GM13976 (cell line): ENCODE results near the gene NHLRC2.

Experiments used
- DNase-seq: peaks from one replicate; pipeline ENCODE4 v3.0.0; 2012; ENCODE audit warnings: low spot score
- CTCF ChIP-seq: IDR thresholded peaks from 2 replicates; pipeline ENCODE4 v1.5.1; 2012; ENCODE audit warnings: borderline replicate concordance, mild to moderate bottlenecking; ENCODE audit not compliant: insufficient read depth; ENCODE audit errors: extremely low read depth, missing control alignments, control extremely low read depth
- in situ Hi-C: fragments of 300-500 bp; cut with MboI; formaldehyde crosslinking; loops from one replicate; pipeline ENCODE4 v1.12.0; 2022; ENCODE audit warnings: low sequenced_read_pairs, mixed read lengths, inconsistent platforms; ENCODE audit not compliant: unreplicated experiment

The NHLRC2 gene

GRCh38 chr10:113929522-113929921, 75.1 kb downstream of the NHLRC2 start:
- no peak for DNase-seq
- in situ Hi-C loops, result no loop called here
- TF ChIP-seq CTCF, result no peak

DNA sequence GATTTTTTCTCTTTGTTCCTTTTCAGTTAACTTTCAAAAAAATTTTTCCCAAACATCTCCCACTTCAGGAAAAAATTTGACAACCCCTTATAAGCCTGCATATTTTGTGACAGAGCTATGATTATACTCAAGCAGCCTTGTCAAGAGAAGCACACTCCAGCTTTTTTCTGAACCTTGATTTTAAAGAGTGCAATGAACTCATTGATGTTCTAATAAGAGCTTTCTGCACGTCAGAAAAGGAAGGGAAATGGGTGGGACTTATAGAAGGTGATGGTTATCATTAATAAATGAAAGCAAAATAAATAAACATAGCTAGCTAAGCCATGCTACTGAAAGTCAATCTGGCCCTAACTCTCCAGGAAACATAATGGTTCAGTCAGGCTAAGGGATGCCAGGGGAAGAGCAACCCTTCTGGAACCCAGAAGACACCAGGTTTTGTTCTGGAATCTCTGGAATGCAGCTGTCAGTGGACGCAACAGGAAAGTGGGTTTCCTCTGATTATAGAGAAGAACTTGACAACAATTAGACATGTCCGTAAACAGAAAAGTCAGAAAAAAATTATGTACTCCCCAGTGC, 76.1 kb downstream of the NHLRC2 start:
- in situ Hi-C loops, result no loop called here
- TF ChIP-seq CTCF, result no peak
- DNase-seq, result no peak

GRCh38 chr10:113932854-113933253, 78.4 kb downstream of the NHLRC2 start:
- no peak for TF ChIP-seq CTCF
- no peak for DNase-seq
- in situ Hi-C loops, result no loop called here

DNA sequence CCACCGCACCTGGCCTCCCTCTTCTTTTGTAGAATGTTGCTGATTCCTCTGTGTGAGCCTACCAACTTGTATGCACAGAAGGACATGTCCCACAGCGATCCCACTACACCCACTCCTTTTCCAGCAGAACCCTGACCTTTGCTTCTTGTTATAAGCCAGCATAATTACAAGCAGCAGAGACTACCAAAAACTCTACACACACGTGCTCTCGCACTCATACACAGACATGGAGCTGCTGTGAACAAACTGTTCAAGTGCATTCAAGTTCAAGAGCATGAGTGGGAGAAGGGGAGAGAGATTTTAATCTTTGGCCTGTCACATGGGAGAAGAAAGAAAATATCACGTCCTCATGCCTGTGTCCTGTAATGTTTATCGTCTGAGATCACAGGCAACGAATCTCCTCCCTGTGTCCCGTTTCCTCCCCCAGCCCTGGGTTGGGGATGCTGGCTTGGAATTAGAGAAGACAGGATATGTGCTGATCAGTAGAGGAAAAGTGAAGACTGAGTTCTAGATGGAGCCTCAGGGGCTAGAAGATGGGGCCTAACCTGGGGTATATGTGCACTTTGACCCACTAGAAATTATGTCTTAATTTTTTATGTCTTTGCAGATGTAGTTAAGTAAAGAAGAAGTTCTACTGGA, 79.6 kb downstream of the NHLRC2 start:
- no peak for DNase-seq
- in situ Hi-C loops, result no loop called here
- TF ChIP-seq CTCF, result no peak

- in situ Hi-C loops, result no loop called here
- no peak for DNase-seq
- no peak for TF ChIP-seq CTCF
Observed at GRCh38 chr10:113937258-113937657, 82.8 kb downstream of the NHLRC2 start.

GRCh38 chr10:113937756-113938155, 83.3 kb downstream of the NHLRC2 start:
- DNase-seq, result no peak
- in situ Hi-C loops, result no loop called here
- TF ChIP-seq CTCF, result no peak

GRCh38 chr10:113939212-113939860, 84.9 kb downstream of the NHLRC2 start:
- in situ Hi-C loops, result no loop called here
- DNase-seq, result no peak
- TF ChIP-seq CTCF, result no peak
